ENCODE results near the gene POTEH.
"Not testable (repeated sequence)": the region's sequence is repeated elsewhere in the genome, so short reads cannot be mapped to it uniquely, and the experiment has no call there.

DNA sequence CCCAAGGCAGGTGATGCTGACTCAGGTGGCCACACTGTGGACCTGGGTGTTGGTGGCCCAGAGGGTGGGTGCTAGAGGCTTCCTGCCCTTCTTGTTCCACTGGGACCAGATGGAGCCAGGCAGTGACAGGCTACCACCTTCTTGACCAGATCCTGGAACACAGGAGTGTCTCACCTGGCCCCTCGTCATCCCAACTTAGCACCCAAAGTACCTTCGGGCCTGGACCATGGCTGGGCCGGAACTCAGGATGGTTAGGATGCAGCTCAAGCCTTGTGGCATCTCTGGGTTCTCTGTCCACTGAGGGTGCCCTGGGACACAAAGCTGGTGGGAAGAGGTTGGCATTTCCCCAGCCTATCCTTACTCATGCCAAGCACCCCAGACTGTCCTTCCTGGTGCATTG lies 2.7 kb upstream of the POTEH start:
- TF ChIP-seq, protein P1, sequence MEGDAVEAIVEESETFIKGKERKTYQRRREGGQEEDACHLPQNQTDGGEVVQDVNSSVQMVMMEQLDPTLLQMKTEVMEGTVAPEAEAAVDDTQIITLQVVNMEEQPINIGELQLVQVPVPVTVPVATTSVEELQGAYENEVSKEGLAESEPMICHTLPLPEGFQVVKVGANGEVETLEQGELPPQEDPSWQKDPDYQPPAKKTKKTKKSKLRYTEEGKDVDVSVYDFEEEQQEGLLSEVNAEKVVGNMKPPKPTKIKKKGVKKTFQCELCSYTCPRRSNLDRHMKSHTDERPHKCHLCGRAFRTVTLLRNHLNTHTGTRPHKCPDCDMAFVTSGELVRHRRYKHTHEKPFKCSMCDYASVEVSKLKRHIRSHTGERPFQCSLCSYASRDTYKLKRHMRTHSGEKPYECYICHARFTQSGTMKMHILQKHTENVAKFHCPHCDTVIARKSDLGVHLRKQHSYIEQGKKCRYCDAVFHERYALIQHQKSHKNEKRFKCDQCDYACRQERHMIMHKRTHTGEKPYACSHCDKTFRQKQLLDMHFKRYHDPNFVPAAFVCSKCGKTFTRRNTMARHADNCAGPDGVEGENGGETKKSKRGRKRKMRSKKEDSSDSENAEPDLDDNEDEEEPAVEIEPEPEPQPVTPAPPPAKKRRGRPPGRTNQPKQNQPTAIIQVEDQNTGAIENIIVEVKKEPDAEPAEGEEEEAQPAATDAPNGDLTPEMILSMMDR (IDR thresholded peaks at IDR 0.05): not testable (repeated sequence)
- TF ChIP-seq EZH2 (IDR thresholded peaks at IDR 0.05; ENCODE audit: borderline replicate concordance, insufficient read depth, low read depth, low read length, poor library complexity, severe bottlenecking): not testable (repeated sequence)

Data from B cell (primary cell).